GM18861 (cell line): Measurements from ENCODE around the gene MUC5B.
"Not testable (repeated sequence)": the region's sequence is repeated elsewhere in the genome, so short reads cannot be mapped to it uniquely, and the experiment has no call there.

Source experiments
- ATAC-seq: cut with Tn5 transposase; IDR thresholded peaks from one replicate; pipeline ENCODE4 v1.9.1; 2021; ENCODE audit not compliant: unreplicated experiment

Gene MUC5B

GRCh38 chr11:1191786-1192470, 30.9 kb upstream of the MUC5B start:
- ATAC-seq: not testable (repeated sequence)

GRCh38 chr11:1192741-1193325, 30.0 kb upstream of the MUC5B start:
- no peak for ATAC-seq

- no peak for ATAC-seq
Observed at GRCh38 chr11:1193326-1194230, 29.3 kb upstream of the MUC5B start.

GRCh38 chr11:1194231-1194976, 28.5 kb upstream of the MUC5B start:
- ATAC-seq: no peak

GRCh38 chr11:1194977-1195681, 27.7 kb upstream of the MUC5B start:
- no peak for ATAC-seq

GRCh38 chr11:1195682-1196515, 27.0 kb upstream of the MUC5B start:
- no peak for ATAC-seq

GRCh38 chr11:1196516-1197391, 26.1 kb upstream of the MUC5B start:
- no peak for ATAC-seq

GRCh38 chr11:1197431-1197885, 25.4 kb upstream of the MUC5B start:
- ATAC-seq: no peak

GRCh38 chr11:1197886-1198560, 24.8 kb upstream of the MUC5B start:
- no peak for ATAC-seq

GRCh38 chr11:1198561-1199240, 24.2 kb upstream of the MUC5B start:
- no peak for ATAC-seq

GRCh38 chr11:1199241-1199750, 23.6 kb upstream of the MUC5B start:
- ATAC-seq: no peak

- ATAC-seq: no peak
Observed at GRCh38 chr11:1199751-1200610, 22.9 kb upstream of the MUC5B start.

GRCh38 chr11:1200611-1201191, 22.2 kb upstream of the MUC5B start:
- ATAC-seq: no peak

- no peak for ATAC-seq
Observed at GRCh38 chr11:1201395-1202153, 21.3 kb upstream of the MUC5B start.

GRCh38 chr11:1202154-1202775, 20.6 kb upstream of the MUC5B start:
- ATAC-seq: no peak
